ENCODE data around the gene ART3.
"Not testable (repeated sequence)": the region's sequence is repeated elsewhere in the genome, so short reads cannot be mapped to it uniquely, and the experiment has no call there.

ART3 gene

GRCh38 chr4:76074468-76074867 lies at the start of gene ART3:
ART3 (plus strand) TSS chr4:76074709; CDS start chr4:76075890, 1,181 bp downstream.
- DNase-seq, result no peak

GRCh38 chr4:76028350-76028765 lies 46.2 kb upstream of the ART3 start:
- DNase-seq, result no peak

GRCh38 chr4:76029300-76029699 lies 45.2 kb upstream of the ART3 start:
- DNase-seq, result no peak

- DNase-seq, result no peak
These were observed 39.4 kb upstream of the ART3 start for GRCh38 chr4:76035141-76035540.

- DNase-seq, result no peak
These were observed 38.6 kb upstream of the ART3 start, which contains the start of gene CXCL11 for GRCh38 chr4:76035799-76036380. CXCL11 (minus strand) TSS chr4:76036070; CDS start chr4:76035987, 83 bp downstream.

GRCh38 chr4:76036855-76037254 lies 37.7 kb upstream of the ART3 start:
- no peak for DNase-seq

- DNase-seq, result not testable (repeated sequence)
These were observed 32.1 kb upstream of the ART3 start for GRCh38 chr4:76042241-76042998.

- not testable (repeated sequence) for DNase-seq
These were observed 31.2 kb upstream of the ART3 start for GRCh38 chr4:76043306-76043705.

- DNase-seq, result not testable (repeated sequence)
These were observed 29.8 kb upstream of the ART3 start for GRCh38 chr4:76044686-76045085.

- not testable (repeated sequence) for DNase-seq
These were observed 24.6 kb upstream of the ART3 start for GRCh38 chr4:76049860-76050416.

GRCh38 chr4:76050560-76051050 lies 23.9 kb upstream of the ART3 start:
- not testable (repeated sequence) for DNase-seq

GRCh38 chr4:76053730-76054129 lies 20.8 kb upstream of the ART3 start:
- DNase-seq, result no peak

- no peak for DNase-seq
These were observed 19.5 kb upstream of the ART3 start for GRCh38 chr4:76055016-76055415.

- DNase-seq, result no peak
These were observed 19.1 kb upstream of the ART3 start for GRCh38 chr4:76055421-76055820.

- no peak for DNase-seq
These were observed 16.2 kb upstream of the ART3 start for GRCh38 chr4:76058302-76058701.

GRCh38 chr4:76058888-76059426 lies 15.6 kb upstream of the ART3 start:
- DNase-seq, result no peak

GRCh38 chr4:76059750-76060149 lies 14.8 kb upstream of the ART3 start:
- DNase-seq, result no peak

GRCh38 chr4:76060506-76060905 lies 14.0 kb upstream of the ART3 start:
- no peak for DNase-seq

GRCh38 chr4:76061421-76061820 lies 13.1 kb upstream of the ART3 start:
- no peak for DNase-seq

GRCh38 chr4:76061982-76062381 lies 12.5 kb upstream of the ART3 start:
- DNase-seq, result no peak

- no peak for DNase-seq
These were observed 8.0 kb upstream of the ART3 start for GRCh38 chr4:76066546-76066945.

GRCh38 chr4:76067652-76068286 lies 6.7 kb upstream of the ART3 start:
- peak; percentile 69 for DNase-seq

- DNase-seq, result no peak
These were observed 1.7 kb upstream of the ART3 start for GRCh38 chr4:76072760-76073159.
